GM19238 (cell line): ENCODE measurements around the gene KNSTRN.
A peak's percentile ranks its signal among the peaks of the same experiment; 100 is the strongest.

Source experiments
- DNase-seq: peaks from one replicate; pipeline ENCODE4 v3.0.0; 2011; ENCODE audit warnings: low spot score; ENCODE audit not compliant: insufficient read length

Gene KNSTRN

GRCh38 chr15:40345867-40346578, 36.5 kb upstream of the KNSTRN start:
- no peak for DNase-seq

GRCh38 chr15:40346579-40347558, 35.7 kb upstream of the KNSTRN start:
- DNase-seq: no peak

- DNase-seq: no peak
Observed at GRCh38 chr15:40347559-40348473, 34.7 kb upstream of the KNSTRN start.

- no peak for DNase-seq
Observed at GRCh38 chr15:40348474-40348870, 34.0 kb upstream of the KNSTRN start.

- no peak for DNase-seq
Observed at GRCh38 chr15:40349163-40349562, 33.4 kb upstream of the KNSTRN start.

- DNase-seq: no peak
Observed at GRCh38 chr15:40352281-40352901, 30.1 kb upstream of the KNSTRN start.

- DNase-seq: no peak
Observed at GRCh38 chr15:40353697-40354096, 28.8 kb upstream of the KNSTRN start.

- no peak for DNase-seq
Observed at GRCh38 chr15:40354408-40355171, 27.9 kb upstream of the KNSTRN start.

- DNase-seq: no peak
Observed at GRCh38 chr15:40355976-40356585, 26.4 kb upstream of the KNSTRN start.

- no peak for DNase-seq
Observed at GRCh38 chr15:40357246-40357645, 25.3 kb upstream of the KNSTRN start.

GRCh38 chr15:40357723-40358470, 24.6 kb upstream of the KNSTRN start, which contains the start of gene DISP2:
TSS of gene DISP2 (plus strand) at chr15:40358219. CDS start at chr15:40358322, 103 bp downstream.
- DNase-seq: peak; percentile 99

GRCh38 chr15:40358471-40359353, 23.8 kb upstream of the KNSTRN start:
- DNase-seq: no peak

- no peak for DNase-seq
Observed at GRCh38 chr15:40360015-40360414, 22.5 kb upstream of the KNSTRN start.

GRCh38 chr15:40361640-40362039, 20.9 kb upstream of the KNSTRN start:
- DNase-seq: no peak

GRCh38 chr15:40363611-40364010, 18.9 kb upstream of the KNSTRN start:
- DNase-seq: no peak

- no peak for DNase-seq
Observed at GRCh38 chr15:40364251-40364650, 18.3 kb upstream of the KNSTRN start.

GRCh38 chr15:40365016-40365415, 17.5 kb upstream of the KNSTRN start:
- no peak for DNase-seq
